DND-41 (cell line): ENCODE measurements around the gene TSHZ2.

Source experiments
- ATAC-seq: fragments of 200-7000 bp; cut with Tn5 transposase; 3 replicates; pipeline ENCODE4 v1.9.1; 2021; ENCODE audit warnings: low read depth; ENCODE audit not compliant: insufficient read depth
- DNase-seq: peaks from one replicate; pipeline ENCODE4 v3.0.0-alpha.2; 2020
- H2AFZ ChIP-seq: 2 replicates; pipeline ENCODE4 v1.6.0; 2012; ENCODE audit warnings: low read depth, low read length
- H3K27ac ChIP-seq: 2 replicates; pipeline ENCODE4 v1.5.1; 2012; ENCODE audit warnings: low read length, inconsistent platforms
- H3K27me3 ChIP-seq: fragments of 200-600 bp; sonication (generic); 2 replicates; pipeline ENCODE4 v1.6.0; 2012; ENCODE audit warnings: low read length, mild to moderate bottlenecking, inconsistent platforms; ENCODE audit not compliant: insufficient read depth, poor library complexity
- H3K36me3 ChIP-seq: 2 replicates; pipeline ENCODE4 v1.5.1; 2012; ENCODE audit warnings: low read length, inconsistent platforms; ENCODE audit not compliant: insufficient read depth
- H3K4me1 ChIP-seq: 2 replicates; pipeline ENCODE4 v1.5.1; 2012; ENCODE audit warnings: mild to moderate bottlenecking, low read length; ENCODE audit not compliant: insufficient read depth
- H3K4me2 ChIP-seq: 2 replicates; pipeline ENCODE4 v1.6.0; 2012; ENCODE audit warnings: mild to moderate bottlenecking, moderate library complexity, low read length, inconsistent platforms; ENCODE audit not compliant: insufficient read depth
- H3K4me3 ChIP-seq, 2 experiments: fragments of 200-600 bp in 1 of 2; shearing (Covaris generic) in 1 of 2; 2 replicates each; pipeline ENCODE4 v1.5.1; 2012 to 2016; ENCODE audit warnings: inconsistent platforms in 2 of 2, low read length in 2 of 2, mild to moderate bottlenecking in 2 of 2, low read depth in 1 of 2, moderate library complexity in 1 of 2
- H3K79me2 ChIP-seq: 2 replicates; pipeline ENCODE4 v1.6.0; 2012; ENCODE audit warnings: low read length, inconsistent platforms; ENCODE audit not compliant: insufficient read depth
- H3K9ac ChIP-seq: 2 replicates; pipeline ENCODE4 v1.6.0; 2012; ENCODE audit warnings: low read depth, mild to moderate bottlenecking, inconsistent platforms, low read length, moderate library complexity
- H3K9me3 ChIP-seq: 2 replicates; pipeline ENCODE4 v1.5.1; 2012; ENCODE audit warnings: low read length, moderate library complexity, mild to moderate bottlenecking, inconsistent platforms; ENCODE audit not compliant: insufficient read depth, severe bottlenecking
- H4K20me1 ChIP-seq: 2 replicates; pipeline ENCODE4 v1.6.0; 2012; ENCODE audit warnings: low read length; ENCODE audit not compliant: insufficient read depth
- EZH2 ChIP-seq: IDR thresholded peaks from 3 replicates; pipeline ENCODE4 v1.6.1; 2012; ENCODE audit warnings: borderline replicate concordance, low read depth, mild to moderate bottlenecking, moderate library complexity, low read length, inconsistent platforms; ENCODE audit not compliant: severe bottlenecking
- TF ChIP-seq, protein P1 (sequence below): IDR thresholded peaks from 2 replicates; pipeline ENCODE4 v1.5.1; 2012; ENCODE audit warnings: borderline replicate concordance, low read length, moderate library complexity, mild to moderate bottlenecking; ENCODE audit not compliant: poor library complexity, severe bottlenecking; ENCODE audit errors: extremely low read depth

The TSHZ2 gene

DNA sequence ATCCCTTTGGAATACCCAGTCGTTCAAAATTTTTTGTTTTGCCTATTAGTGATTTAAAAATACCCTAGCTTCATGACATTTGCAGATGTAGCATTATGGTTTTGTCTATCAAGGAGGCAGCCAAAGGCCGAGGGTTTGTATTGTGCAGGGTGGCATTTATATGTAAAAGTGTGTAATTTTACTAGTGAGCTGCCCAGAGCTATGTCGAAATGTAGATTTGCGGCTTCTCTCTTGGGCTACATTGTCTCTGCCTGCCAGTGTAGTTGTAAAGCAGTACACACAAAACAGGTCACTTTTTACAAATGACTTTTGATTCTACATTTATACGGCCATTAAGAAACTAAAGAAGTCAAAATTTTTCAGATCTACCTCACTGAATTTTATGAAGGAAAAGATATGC is 87.7 kb downstream of the TSHZ2 start:
- H3K4me3 ChIP-seq: no peak overlapping the region
- no peak for ATAC-seq
- no peak overlapping the region for H2AFZ ChIP-seq
- H3K9ac ChIP-seq: no peak overlapping the region
- H3K9me3 ChIP-seq: no peaks in the 10 kb centered on the region
- H3K4me1 ChIP-seq: no peaks in the 10 kb centered on the region
- peaks cover 53% of the 10 kb centered on the region for H3K27me3 ChIP-seq
- no peaks in the 10 kb centered on the region for H4K20me1 ChIP-seq
- no peak for DNase-seq
- no peak overlapping the region for H3K27ac ChIP-seq
- no peaks in the 10 kb centered on the region for H3K36me3 ChIP-seq
- TF ChIP-seq, protein P1, sequence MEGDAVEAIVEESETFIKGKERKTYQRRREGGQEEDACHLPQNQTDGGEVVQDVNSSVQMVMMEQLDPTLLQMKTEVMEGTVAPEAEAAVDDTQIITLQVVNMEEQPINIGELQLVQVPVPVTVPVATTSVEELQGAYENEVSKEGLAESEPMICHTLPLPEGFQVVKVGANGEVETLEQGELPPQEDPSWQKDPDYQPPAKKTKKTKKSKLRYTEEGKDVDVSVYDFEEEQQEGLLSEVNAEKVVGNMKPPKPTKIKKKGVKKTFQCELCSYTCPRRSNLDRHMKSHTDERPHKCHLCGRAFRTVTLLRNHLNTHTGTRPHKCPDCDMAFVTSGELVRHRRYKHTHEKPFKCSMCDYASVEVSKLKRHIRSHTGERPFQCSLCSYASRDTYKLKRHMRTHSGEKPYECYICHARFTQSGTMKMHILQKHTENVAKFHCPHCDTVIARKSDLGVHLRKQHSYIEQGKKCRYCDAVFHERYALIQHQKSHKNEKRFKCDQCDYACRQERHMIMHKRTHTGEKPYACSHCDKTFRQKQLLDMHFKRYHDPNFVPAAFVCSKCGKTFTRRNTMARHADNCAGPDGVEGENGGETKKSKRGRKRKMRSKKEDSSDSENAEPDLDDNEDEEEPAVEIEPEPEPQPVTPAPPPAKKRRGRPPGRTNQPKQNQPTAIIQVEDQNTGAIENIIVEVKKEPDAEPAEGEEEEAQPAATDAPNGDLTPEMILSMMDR: no peak
- no peak for TF ChIP-seq EZH2
- H3K79me2 ChIP-seq: no peaks in the 10 kb centered on the region
- no peak overlapping the region for H3K4me2 ChIP-seq

DNA sequence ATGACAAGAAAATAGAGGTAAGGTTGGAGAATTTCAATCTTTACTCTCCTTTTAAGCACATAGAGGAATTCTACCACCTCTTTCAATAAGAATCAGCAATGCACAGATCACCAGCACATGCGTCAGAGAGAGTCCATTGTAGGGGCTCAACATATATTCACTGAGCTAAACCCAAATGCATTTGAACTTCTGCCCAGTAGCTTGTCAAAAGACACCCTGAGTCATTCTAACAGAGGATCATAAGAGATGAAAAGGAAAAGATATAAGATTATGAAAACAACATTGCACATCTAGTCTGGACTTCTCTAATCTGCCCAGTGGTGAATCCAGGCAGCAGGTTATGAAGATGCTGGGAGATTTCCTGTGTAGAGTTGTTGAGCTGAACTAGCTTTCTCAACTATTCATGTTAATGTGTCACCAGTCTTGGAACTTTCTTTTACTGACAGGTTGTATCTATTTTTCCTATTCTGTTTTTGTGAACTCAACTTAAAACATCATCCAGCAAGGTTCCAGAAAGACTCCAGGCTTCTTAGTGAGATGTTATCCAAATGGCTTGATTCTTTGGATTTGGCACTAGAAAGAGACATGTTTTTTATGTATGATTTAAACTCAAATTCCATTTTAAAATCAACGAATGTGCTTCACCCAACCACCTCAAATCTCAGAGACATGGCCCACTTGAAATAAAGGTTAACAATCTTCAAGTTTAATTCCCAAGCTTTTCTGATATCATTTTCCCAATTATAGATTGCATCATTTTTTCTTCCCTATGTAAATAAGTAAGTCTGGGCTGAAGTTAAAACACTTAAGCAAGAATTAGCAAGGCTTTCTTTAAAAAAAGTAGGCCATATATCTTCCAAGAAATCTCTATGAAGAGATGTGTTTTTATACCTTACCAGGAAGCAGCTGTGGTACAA is 89.3 kb downstream of the TSHZ2 start:
- TF ChIP-seq EZH2: no peak
- TF ChIP-seq, protein P1: no peak

DNA sequence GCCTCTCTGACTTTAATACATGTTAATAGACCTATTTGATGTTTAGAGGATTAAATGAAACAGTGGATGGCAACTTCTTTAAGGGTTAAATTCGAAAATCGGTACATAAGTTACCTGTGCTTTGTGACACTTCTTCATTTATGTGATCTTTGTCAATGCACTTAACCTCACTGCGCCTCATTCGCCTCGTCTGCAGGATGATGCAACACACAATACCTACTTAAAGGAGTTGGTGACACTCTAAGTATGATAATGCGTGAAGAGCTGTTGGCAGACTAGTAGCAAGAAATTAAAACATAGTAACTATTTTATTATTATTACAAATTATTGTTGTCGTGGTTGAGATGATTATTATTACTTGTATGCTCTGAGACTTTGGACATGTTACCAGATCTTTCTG is 92.8 kb downstream of the TSHZ2 start:
- no peak overlapping the region for H3K4me3 ChIP-seq
- TF ChIP-seq, protein P1: no peak
- TF ChIP-seq EZH2: no peak
- ATAC-seq: no peak

More for the DNA sequence above, 89.3 kb downstream of the TSHZ2 start:
- H4K20me1 ChIP-seq: no peaks in the 10 kb centered on the region
- no peaks in the 10 kb centered on the region for H3K4me1 ChIP-seq
- peaks cover 55% of the 10 kb centered on the region for H3K27me3 ChIP-seq
- H3K27ac ChIP-seq: no peak overlapping the region
- H3K4me3 ChIP-seq: no peak overlapping the region
- no peak overlapping the region for H3K9ac ChIP-seq
- no peak overlapping the region for H2AFZ ChIP-seq
- no peaks in the 10 kb centered on the region for H3K9me3 ChIP-seq
- DNase-seq (no peak), ATAC-seq (no peak)
- H3K4me2 ChIP-seq: no peak overlapping the region
- H3K36me3 ChIP-seq: no peaks in the 10 kb centered on the region
- no peaks in the 10 kb centered on the region for H3K79me2 ChIP-seq

More for the DNA sequence above, 92.8 kb downstream of the TSHZ2 start:
- Histone ChIP-seq H2AFZ (no peak overlapping the region), H4K20me1 (no peaks in the 10 kb centered on the region), H3K79me2 (no peaks in the 10 kb centered on the region), H3K27ac (no peak overlapping the region), H3K4me2 (no peak overlapping the region), H3K9ac (no peak overlapping the region), H3K36me3 (no peaks in the 10 kb centered on the region), H3K9me3 (no peaks in the 10 kb centered on the region), H3K4me1 (no peaks in the 10 kb centered on the region), H3K27me3 (peaks cover 62% of the 10 kb centered on the region)
- DNase-seq: no peak
